Uterus (tissue), 4 donors: ENCODE results near the gene WWC1. TPM values are rescaled to one million over a fixed set of nuclear protein-coding genes. Genes with fewer than 3 reads are reported as not detected.

ENCODE experiments used
- DNase-seq, 2 donors: peaks; one replicate each; pipeline ENCODE4 v3.0.0-alpha.2; 2019 to 2020
- H3K27ac ChIP-seq, 2 donors: fragments of 200-600 bp; sonication (generic); 1 replicate in 1 of 2; 2 replicates in 1 of 2; pipeline ENCODE4 v1.5.1; 2016 to 2018
- H3K27me3 ChIP-seq, 2 donors: fragments of 200-600 bp; sonication (generic); one replicate each; pipeline ENCODE4 v1.5.1; 2018 to 2019; ENCODE audit warnings: control low read depth in 1 of 2
- H3K36me3 ChIP-seq, 2 donors: fragments of 200-600 bp; sonication (generic); one replicate each; pipeline ENCODE4 v1.5.1; 2019; ENCODE audit warnings: control low read depth in 1 of 2
- H3K4me1 ChIP-seq, 2 donors: fragments of 200-600 bp; sonication (generic); one replicate each; pipeline ENCODE4 v1.5.1; 2018 to 2019; ENCODE audit warnings: control low read depth in 1 of 2
- H3K4me3 ChIP-seq, 2 donors: fragments of 200-600 bp; sonication (generic); 1 replicate in 1 of 2; 2 replicates in 1 of 2; pipeline ENCODE4 v1.5.1; 2018 to 2019; ENCODE audit warnings: mild to moderate bottlenecking in 1 of 2
- H3K9me3 ChIP-seq, 2 donors: fragments of 200-600 bp; sonication (generic); one replicate each; pipeline ENCODE4 v1.5.1; 2019; ENCODE audit warnings: control low read depth in 1 of 2
- CTCF ChIP-seq, 4 experiments: fragments of 200-600 bp in 2 of 4; fragments of 450-650 bp in 2 of 4; sonication (generic) in 2 of 4; IDR thresholded peaks; one replicate each; pipeline ENCODE4 v1.5.1; 2016 to 2019; ENCODE audit warnings: antibody characterized with exemption in 4 of 4, mild to moderate bottlenecking in 2 of 4, moderate library complexity in 1 of 4
- POLR2A ChIP-seq, 2 donors: fragments of 450-650 bp; IDR thresholded peaks; one replicate each; pipeline ENCODE4 v1.6.1; 2016; ENCODE audit warnings: antibody characterized with exemption in 2 of 2, mild to moderate bottlenecking in 1 of 2, moderate library complexity in 1 of 2
- intact Hi-C: fragments of 100-400 bp; cut with DNase I; formaldehyde crosslinking; loops from one replicate; pipeline ENCODE4 v1.15.1; 2023; ENCODE audit warnings: low total_unique reads
- total RNA-seq, 4 donors: library from RNA; depleted of rRNA in 3 of 4; stranded (reverse); fragments of >200 nt in 3 of 4; gene quantifications; one replicate each; pipeline versions ENCODE4 v1.1.0 to v1.2.4, GENCODE V29; 2014 to 2023
- donor health status: DM: yes; HTN: yes; CAD: no.

WWC1 gene
- total RNA-seq, 4 donors from 2014 or later = under 0.01 to 8.7 (median 1.9) TPM; not detected in 1

- intact Hi-C loops = no loop called here
- no peak overlapping the region for H3K4me3 ChIP-seq
- H3K27ac ChIP-seq = no peak overlapping the region
- DNase-seq = no peak
- H3K9me3 ChIP-seq = no peaks in the 10 kb centered on the region
- H3K36me3 ChIP-seq = no peaks in the 10 kb centered on the region
- no peaks in the 10 kb centered on the region for H3K27me3 ChIP-seq
- H3K4me1 ChIP-seq = no peaks in the 10 kb centered on the region
- TF ChIP-seq CTCF (IDR thresholded peaks at IDR 0.05) (no peak), POLR2A (IDR thresholded peaks at IDR 0.05) (no peak)
Observed at GRCh38 chr5:168348084-168348414, 56.6 kb downstream of the WWC1 start.

GRCh38 chr5:168350315-168350714 lies 58.9 kb downstream of the WWC1 start:
- no peaks in the 10 kb centered on the region for H3K4me1 ChIP-seq
- no peak overlapping the region for H3K27ac ChIP-seq
- no peaks in the 10 kb centered on the region for H3K9me3 ChIP-seq
- H3K27me3 ChIP-seq = no peaks in the 10 kb centered on the region
- no peak overlapping the region for H3K4me3 ChIP-seq
- H3K36me3 ChIP-seq = no peaks in the 10 kb centered on the region
- intact Hi-C loops = no loop called here
- no peak for DNase-seq
- TF ChIP-seq CTCF (IDR thresholded peaks at IDR 0.05) (no peak), POLR2A (IDR thresholded peaks at IDR 0.05) (no peak)

- intact Hi-C loops = no loop called here
- H3K4me3 ChIP-seq = no peak overlapping the region
Observed at GRCh38 chr5:168353216-168353957, 61.9 kb downstream of the WWC1 start.

GRCh38 chr5:168354397-168354796 lies 63.0 kb downstream of the WWC1 start:
- intact Hi-C loops = no loop called here
- H3K27ac ChIP-seq = no peak overlapping the region

More at GRCh38 chr5:168353216-168353957, 61.9 kb downstream of the WWC1 start:
- H3K36me3 ChIP-seq = no peaks in the 10 kb centered on the region
- no peaks in the 10 kb centered on the region for H3K27me3 ChIP-seq
- no peak for DNase-seq
- no peaks in the 10 kb centered on the region for H3K4me1 ChIP-seq
- no peak overlapping the region for H3K27ac ChIP-seq
- no peaks in the 10 kb centered on the region for H3K9me3 ChIP-seq
- no peak for TF ChIP-seq POLR2A (IDR thresholded peaks at IDR 0.05)
- TF ChIP-seq CTCF (IDR thresholded peaks at IDR 0.05) = no peak

More at GRCh38 chr5:168354397-168354796, 63.0 kb downstream of the WWC1 start:
- Histone ChIP-seq H3K4me3 (no peak overlapping the region), H3K36me3 (no peaks in the 10 kb centered on the region), H3K4me1 (no peaks in the 10 kb centered on the region), H3K9me3 (no peaks in the 10 kb centered on the region), H3K27me3 (no peaks in the 10 kb centered on the region)
- TF ChIP-seq CTCF (IDR thresholded peaks at IDR 0.05) (no peak), POLR2A (IDR thresholded peaks at IDR 0.05) (no peak)
- no peak for DNase-seq
